Astrocyte of the cerebellum (primary cell): ENCODE data around the gene CCDC73.

Source experiments
- DNase-seq: peaks from one replicate; pipeline ENCODE4 v3.0.0-alpha.2; 2011; ENCODE audit warnings: low read depth
- H3K4me3 ChIP-seq: 2 replicates; pipeline ENCODE4 v1.5.1; 2011; ENCODE audit warnings: mild to moderate bottlenecking, low read depth, low read length, moderate library complexity
- in situ Hi-C: cut with HindIII; loops from 2 replicates; pipeline ENCODE4 v1.10.0; 2017; ENCODE audit warnings: low sequenced_read_pairs
- TF ChIP-seq, protein P1 (sequence below): IDR thresholded peaks from 2 replicates; pipeline ENCODE4 v1.5.1; 2012; ENCODE audit warnings: low read length, low read depth, moderate library complexity, mild to moderate bottlenecking; ENCODE audit errors: missing control alignments

Gene CCDC73

DNA sequence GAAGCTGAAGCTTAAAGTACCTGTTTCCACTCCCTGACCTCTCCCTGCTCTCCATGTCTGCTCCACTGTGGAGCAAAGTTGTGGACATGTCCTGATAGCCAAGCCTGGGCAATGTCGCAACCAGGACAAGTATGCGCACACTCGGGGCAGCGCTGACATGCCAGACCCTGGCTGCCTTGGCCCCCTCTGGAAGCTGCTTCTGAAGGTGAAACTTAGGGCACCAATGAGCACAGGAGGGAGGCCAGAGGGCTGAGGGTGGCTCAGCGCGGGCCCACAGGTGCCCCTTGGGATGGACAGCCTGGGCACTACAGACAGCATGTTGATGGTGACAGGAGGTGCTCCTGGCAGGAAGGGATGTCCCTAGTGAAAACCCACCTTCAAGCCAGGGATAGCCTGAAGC, 90.2 kb downstream of the CCDC73 start:
- TF ChIP-seq, protein P1, sequence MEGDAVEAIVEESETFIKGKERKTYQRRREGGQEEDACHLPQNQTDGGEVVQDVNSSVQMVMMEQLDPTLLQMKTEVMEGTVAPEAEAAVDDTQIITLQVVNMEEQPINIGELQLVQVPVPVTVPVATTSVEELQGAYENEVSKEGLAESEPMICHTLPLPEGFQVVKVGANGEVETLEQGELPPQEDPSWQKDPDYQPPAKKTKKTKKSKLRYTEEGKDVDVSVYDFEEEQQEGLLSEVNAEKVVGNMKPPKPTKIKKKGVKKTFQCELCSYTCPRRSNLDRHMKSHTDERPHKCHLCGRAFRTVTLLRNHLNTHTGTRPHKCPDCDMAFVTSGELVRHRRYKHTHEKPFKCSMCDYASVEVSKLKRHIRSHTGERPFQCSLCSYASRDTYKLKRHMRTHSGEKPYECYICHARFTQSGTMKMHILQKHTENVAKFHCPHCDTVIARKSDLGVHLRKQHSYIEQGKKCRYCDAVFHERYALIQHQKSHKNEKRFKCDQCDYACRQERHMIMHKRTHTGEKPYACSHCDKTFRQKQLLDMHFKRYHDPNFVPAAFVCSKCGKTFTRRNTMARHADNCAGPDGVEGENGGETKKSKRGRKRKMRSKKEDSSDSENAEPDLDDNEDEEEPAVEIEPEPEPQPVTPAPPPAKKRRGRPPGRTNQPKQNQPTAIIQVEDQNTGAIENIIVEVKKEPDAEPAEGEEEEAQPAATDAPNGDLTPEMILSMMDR: no peak
- DNase-seq: no peak
- in situ Hi-C loops: no loop called here
- H3K4me3 ChIP-seq: no peak overlapping the region

DNA sequence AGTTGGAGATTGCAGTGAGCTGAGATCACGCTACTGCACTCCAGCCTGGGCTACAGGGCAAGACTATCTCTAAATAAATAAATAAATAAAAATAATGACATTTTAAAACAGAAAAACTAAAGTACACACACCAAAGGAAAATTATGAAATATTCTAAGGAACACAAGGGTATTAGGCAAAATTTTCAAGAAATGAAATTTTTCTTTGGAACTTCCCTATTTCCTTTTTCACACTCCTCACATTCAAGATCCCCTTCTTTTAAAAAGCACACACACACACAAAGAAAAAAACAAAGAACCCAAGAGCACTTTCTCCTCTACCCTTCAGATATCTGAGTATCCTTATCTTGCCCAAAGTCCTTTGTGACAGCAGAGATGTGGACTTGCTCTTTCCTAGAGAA, 92.8 kb downstream of the CCDC73 start:
- TF ChIP-seq, protein P1: no peak

DNA sequence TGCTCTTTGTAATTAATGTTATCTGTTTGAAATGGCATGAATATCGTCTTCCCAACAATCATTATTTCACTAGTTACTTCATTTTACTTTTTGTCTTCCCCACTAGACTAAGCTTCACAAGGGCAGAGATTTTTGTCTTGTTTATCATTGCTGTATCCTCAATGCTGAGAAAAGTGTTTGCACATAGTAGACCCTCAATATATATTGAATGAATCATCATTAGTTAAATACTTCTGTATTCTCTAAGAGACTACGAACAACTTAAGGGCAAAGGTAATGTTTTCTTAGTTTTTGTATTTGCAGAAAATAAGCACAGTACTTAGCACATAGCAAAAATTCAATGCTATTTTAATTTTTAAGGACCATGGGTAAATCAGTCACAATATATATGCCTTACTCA, 95.9 kb downstream of the CCDC73 start:
- H3K4me3 ChIP-seq: no peak overlapping the region
- TF ChIP-seq, protein P1: no peak
- in situ Hi-C loops: no loop called here
- no peak for DNase-seq

More for the DNA sequence above, 92.8 kb downstream of the CCDC73 start:
- in situ Hi-C loops: no loop called here
- no peak overlapping the region for H3K4me3 ChIP-seq
- no peak for DNase-seq

DNA sequence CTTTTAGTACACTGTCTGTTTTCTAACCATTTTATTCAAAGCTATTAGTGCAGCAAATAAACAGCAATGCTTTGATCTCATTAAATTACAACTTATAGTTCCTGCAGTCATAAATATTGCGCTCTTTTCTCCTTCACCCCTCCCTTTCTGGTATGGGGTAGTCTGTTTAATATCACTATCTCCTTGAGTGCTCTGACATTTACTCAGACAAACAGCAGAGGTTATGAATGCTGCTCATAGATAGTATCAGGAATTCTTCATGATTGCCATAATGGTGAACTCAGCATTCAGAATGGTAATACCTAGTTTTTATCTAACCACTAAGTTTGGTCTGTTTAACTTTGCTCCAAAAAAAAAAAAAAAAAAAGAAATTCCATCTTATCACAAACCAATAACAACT, 123.4 kb downstream of the CCDC73 start:
- no peak overlapping the region for H3K4me3 ChIP-seq
- in situ Hi-C loops: no loop called here
- DNase-seq: no peak
- TF ChIP-seq, protein P1: no peak

DNA sequence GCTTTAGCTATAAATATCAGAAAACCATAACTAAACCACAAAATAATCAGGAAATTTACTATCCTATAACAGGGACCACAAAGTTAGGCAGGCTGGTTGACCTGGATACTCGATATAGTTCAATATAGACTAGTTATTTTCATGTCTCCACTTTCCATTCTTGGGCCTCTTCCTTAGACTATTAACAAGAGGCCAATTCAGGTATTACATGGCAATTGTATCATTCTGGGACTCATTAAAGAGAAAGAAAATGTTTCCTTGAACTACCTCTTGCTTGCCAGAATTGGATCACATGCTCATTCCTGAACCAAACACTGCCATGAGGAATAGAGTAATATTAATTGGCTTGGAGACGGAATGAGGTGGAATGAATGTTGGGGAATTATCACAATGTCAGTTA, 134.8 kb downstream of the CCDC73 start:
- no peak overlapping the region for H3K4me3 ChIP-seq
- in situ Hi-C loops: no loop called here
- TF ChIP-seq, protein P1: no peak
- no peak for DNase-seq

DNA sequence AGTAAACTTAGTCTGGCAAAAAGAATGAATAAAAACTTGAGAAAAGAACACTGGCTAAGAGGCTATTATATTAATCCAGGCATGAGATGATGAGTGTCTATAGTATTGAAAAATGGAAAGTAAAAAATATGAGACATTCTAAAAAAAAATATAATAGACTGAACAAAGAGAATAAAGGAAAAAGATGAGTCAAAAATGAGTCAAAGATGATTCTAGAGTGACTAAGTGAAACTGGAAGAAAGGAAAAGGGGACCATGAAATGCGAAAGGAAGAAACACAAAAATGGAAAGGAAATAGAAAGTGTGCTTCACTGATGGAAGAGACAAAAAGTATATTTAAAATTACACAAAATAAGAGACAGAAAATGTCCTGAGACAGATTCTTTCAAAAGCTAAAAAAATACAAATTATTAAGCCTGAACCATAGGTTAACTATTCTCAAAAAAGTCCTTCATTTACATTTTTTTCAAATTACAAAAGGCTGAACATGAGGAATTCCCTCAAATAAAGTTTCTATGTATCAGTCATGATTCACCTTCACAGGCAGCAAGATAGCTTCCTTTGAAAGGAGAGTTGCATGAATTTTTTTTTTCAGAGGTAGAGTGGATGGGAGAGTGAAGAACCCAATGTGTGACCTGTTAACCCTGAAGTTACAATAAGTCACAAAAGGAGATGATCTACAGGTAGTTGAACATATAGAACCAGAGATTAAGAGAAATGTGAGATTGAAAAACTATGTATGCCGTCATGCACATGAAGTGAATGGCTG, 135.6 kb downstream of the CCDC73 start:
- H3K4me3 ChIP-seq: no peak overlapping the region
- TF ChIP-seq, protein P1: no peak
- no peak for DNase-seq
- in situ Hi-C loops: no loop called here

DNA sequence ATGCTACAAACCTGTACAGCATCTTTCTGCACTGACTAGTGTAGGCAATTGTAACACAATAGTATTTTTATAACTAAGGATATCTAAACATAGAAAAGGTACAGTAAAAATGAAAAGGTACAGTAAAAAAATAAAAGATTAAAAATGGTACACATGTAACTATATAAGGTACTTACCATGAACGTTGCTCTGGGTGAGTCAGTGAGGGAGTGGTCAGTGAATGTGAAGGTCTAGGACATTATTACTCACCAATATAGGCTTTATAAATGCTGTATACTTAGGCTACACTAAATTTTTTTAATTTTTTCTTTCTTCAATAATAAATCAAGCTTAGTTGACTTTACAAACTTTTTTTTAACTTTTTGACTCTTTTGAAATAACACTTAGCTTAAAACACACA, 150.9 kb downstream of the CCDC73 start:
- DNase-seq: no peak
- in situ Hi-C loops: no loop called here
- H3K4me3 ChIP-seq: no peak overlapping the region
- TF ChIP-seq, protein P1: no peak
